ENCODE results near the gene HBQ1.
"Not testable (repeated sequence)": the region's sequence is repeated elsewhere in the genome, so short reads cannot be mapped to it uniquely, and the experiment has no call there.

The HBQ1 gene

GRCh38 chr16:176477-177382 lies 3.5 kb upstream of the HBQ1 start, which contains the start of gene HBA1:
TSS of gene HBA1 (plus strand) at chr16:176680. CDS start at chr16:176717, 37 bp downstream.
- not testable (repeated sequence) for DNase-seq

- DNase-seq: no peak
Measured at GRCh38 chr16:177394-177822, 2.9 kb upstream of the HBQ1 start.

GRCh38 chr16:177981-178667 lies 2.1 kb upstream of the HBQ1 start:
- no peak for DNase-seq

GRCh38 chr16:178668-179015 lies 1.6 kb upstream of the HBQ1 start:
- no peak for DNase-seq

GRCh38 chr16:179211-180092 lies 807 bp upstream of the HBQ1 start:
- DNase-seq: no peak

- DNase-seq: peak; percentile 80 to 86
Measured at GRCh38 chr16:180681-181564, 664 bp downstream of the HBQ1 start.

GRCh38 chr16:181565-182021 lies 1.3 kb downstream of the HBQ1 start:
- DNase-seq: no peak

- DNase-seq: no peak
Measured at GRCh38 chr16:183005-183404, 2.7 kb downstream of the HBQ1 start.

GRCh38 chr16:185213-185612 lies 5.0 kb downstream of the HBQ1 start:
- DNase-seq: no peak

- DNase-seq: no peak
Measured at GRCh38 chr16:185691-186090, 5.4 kb downstream of the HBQ1 start.

- DNase-seq: no peak
Measured at GRCh38 chr16:187330-187729, 7.1 kb downstream of the HBQ1 start.

GRCh38 chr16:188674-189073 lies 8.4 kb downstream of the HBQ1 start:
- DNase-seq: peak in 1 of 2 donors; percentile 24

- no peak for DNase-seq
Measured at GRCh38 chr16:189604-190186, 9.4 kb downstream of the HBQ1 start.

GRCh38 chr16:191831-192230 lies 11.6 kb downstream of the HBQ1 start:
- no peak for DNase-seq

- no peak for DNase-seq
Measured at GRCh38 chr16:192686-193085, 12.4 kb downstream of the HBQ1 start.

- DNase-seq: no peak
Measured at GRCh38 chr16:193441-193840, 13.2 kb downstream of the HBQ1 start.

- DNase-seq: no peak
Measured at GRCh38 chr16:194516-194915, 14.3 kb downstream of the HBQ1 start.

- DNase-seq: no peak
Measured at GRCh38 chr16:200388-200787, 20.1 kb downstream of the HBQ1 start.

- no peak for DNase-seq
Measured at GRCh38 chr16:203246-203645, 23.0 kb downstream of the HBQ1 start.

GRCh38 chr16:204046-204445 lies 23.8 kb downstream of the HBQ1 start:
- not testable (repeated sequence) for DNase-seq

GRCh38 chr16:209359-209758 lies 29.1 kb downstream of the HBQ1 start:
- DNase-seq: not testable (repeated sequence)
